MM.1S (cell line): Measurements from ENCODE around the gene MTHFD1L.
A peak's percentile ranks its signal among the peaks of the same experiment; 100 is the strongest.

ENCODE experiments used
- DNase-seq: peaks from one replicate; pipeline ENCODE4 v3.0.0-alpha.2; 2015
- H2AFZ ChIP-seq: fragments of 300-600 bp; sonication (generic); 2 replicates; pipeline ENCODE4 v1.6.0; 2016; ENCODE audit warnings: antibody characterized with exemption, low read length
- H3F3A ChIP-seq: fragments of 300-600 bp; sonication (generic); 2 replicates; pipeline ENCODE4 v1.6.1; 2016; ENCODE audit warnings: mild to moderate bottlenecking, antibody characterized with exemption, low read length, moderate library complexity, mixed read lengths; ENCODE audit not compliant: insufficient read depth
- H3K27ac ChIP-seq: fragments of 300-600 bp; sonication (generic); 2 replicates; pipeline ENCODE4 v1.5.1; 2016; ENCODE audit warnings: mild to moderate bottlenecking, low read length
- H3K27me3 ChIP-seq: fragments of 300-600 bp; sonication (generic); replicated peaks from 2 replicates; pipeline ENCODE4 v1.6.0; 2016; ENCODE audit warnings: low read length; ENCODE audit not compliant: insufficient read depth
- H3K36me3 ChIP-seq: fragments of 300-600 bp; sonication (generic); replicated peaks from 2 replicates; pipeline ENCODE4 v1.6.1; 2016; ENCODE audit warnings: mild to moderate bottlenecking, low read length, mixed read lengths; ENCODE audit not compliant: insufficient read depth
- H3K4me1 ChIP-seq: fragments of 300-600 bp; sonication (generic); 2 replicates; pipeline ENCODE4 v1.6.1; 2016; ENCODE audit warnings: low read length, mixed read lengths
- H3K4me2 ChIP-seq: fragments of 300-600 bp; sonication (generic); 2 replicates; pipeline ENCODE4 v1.6.0; 2016; ENCODE audit warnings: low read depth, low read length
- H3K4me3 ChIP-seq: fragments of 300-600 bp; sonication (generic); 2 replicates; pipeline ENCODE4 v1.5.1; 2016; ENCODE audit warnings: low read length, mixed read lengths
- H3K79me2 ChIP-seq: fragments of 300-600 bp; sonication (generic); 2 replicates; pipeline ENCODE4 v1.6.1; 2016; ENCODE audit warnings: mixed run types, low read length, mixed read lengths
- H3K9ac ChIP-seq: fragments of 300-600 bp; sonication (generic); 2 replicates; pipeline ENCODE4 v1.6.1; 2016; ENCODE audit warnings: low read length, mixed read lengths
- H3K9me2 ChIP-seq: fragments of 300-600 bp; sonication (generic); replicated peaks from 2 replicates; pipeline ENCODE4 v1.6.1; 2016; ENCODE audit warnings: mild to moderate bottlenecking, low read length, mixed read lengths; ENCODE audit not compliant: insufficient read depth
- H3K9me3 ChIP-seq: fragments of 300-600 bp; sonication (generic); replicated peaks from 2 replicates; pipeline ENCODE4 v1.6.1; 2016; ENCODE audit warnings: mild to moderate bottlenecking, low read length, mixed read lengths; ENCODE audit not compliant: insufficient read depth
- H4K20me1 ChIP-seq: fragments of 300-600 bp; sonication (generic); 2 replicates; pipeline ENCODE4 v1.6.1; 2016; ENCODE audit warnings: mild to moderate bottlenecking, low read length, moderate library complexity, mixed read lengths; ENCODE audit not compliant: insufficient read depth
- EZH2 ChIP-seq: fragments of 300-600 bp; sonication (generic); optimal IDR thresholded peaks from 2 replicates; pipeline ENCODE3; 2017; ENCODE audit warnings: low read depth, mild to moderate bottlenecking, antibody characterized with exemption, low read length, mixed read lengths
- EZH2phosphoT487 ChIP-seq: fragments of 300-600 bp; sonication (generic); IDR thresholded peaks from 2 replicates; pipeline ENCODE4 v1.6.1; 2018; ENCODE audit warnings: antibody characterized with exemption, low read length
- TF ChIP-seq, protein P1 (sequence below): fragments of 300-600 bp; sonication (generic); IDR thresholded peaks from 2 replicates; pipeline ENCODE4 v1.5.1; 2016; ENCODE audit warnings: antibody characterized with exemption, low read length, mixed read lengths

Gene MTHFD1L

DNA sequence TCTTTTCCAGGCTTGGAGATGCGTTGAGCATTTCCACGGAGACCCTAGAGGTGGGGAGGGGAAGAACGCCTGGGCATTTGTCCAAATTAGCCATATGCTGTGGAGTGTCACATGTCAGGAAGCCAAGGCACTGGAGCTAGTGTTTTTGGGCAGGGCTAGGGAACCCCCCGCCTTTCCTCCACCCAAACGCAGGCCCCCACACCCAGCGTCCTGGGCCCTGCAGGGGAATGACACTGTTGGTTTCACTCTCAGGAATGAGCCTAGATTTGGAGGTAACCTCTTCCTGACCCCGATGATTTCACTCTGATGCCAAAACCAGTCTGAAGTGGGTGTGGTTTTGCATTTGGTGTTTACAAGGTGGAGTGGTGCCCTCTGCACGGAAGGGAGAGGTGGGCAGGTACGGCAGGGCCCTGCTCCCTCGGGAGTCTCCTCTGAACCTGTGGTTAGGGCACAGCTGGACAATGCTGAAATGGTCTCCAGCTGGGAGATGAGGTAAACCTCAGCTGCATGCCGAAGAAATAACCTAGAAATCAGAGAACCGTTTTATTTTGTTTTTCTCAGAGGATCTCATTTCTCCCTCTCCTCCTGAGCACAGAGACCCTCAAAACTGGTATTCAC is 29.5 kb downstream of the MTHFD1L start:
- H3F3A ChIP-seq = no peaks in the 10 kb centered on the region
- no peaks in the 10 kb centered on the region for H3K27me3 ChIP-seq
- peak overlapping the region; percentile 29; the same call in 1 of the 2 replicates for H3K4me2 ChIP-seq
- H3K4me3 ChIP-seq = no peak overlapping the region
- no peaks in the 10 kb centered on the region for H3K36me3 ChIP-seq
- H3K9me2 ChIP-seq = no peaks in the 10 kb centered on the region
- TF ChIP-seq EZH2 = no peak
- TF ChIP-seq, protein P1, sequence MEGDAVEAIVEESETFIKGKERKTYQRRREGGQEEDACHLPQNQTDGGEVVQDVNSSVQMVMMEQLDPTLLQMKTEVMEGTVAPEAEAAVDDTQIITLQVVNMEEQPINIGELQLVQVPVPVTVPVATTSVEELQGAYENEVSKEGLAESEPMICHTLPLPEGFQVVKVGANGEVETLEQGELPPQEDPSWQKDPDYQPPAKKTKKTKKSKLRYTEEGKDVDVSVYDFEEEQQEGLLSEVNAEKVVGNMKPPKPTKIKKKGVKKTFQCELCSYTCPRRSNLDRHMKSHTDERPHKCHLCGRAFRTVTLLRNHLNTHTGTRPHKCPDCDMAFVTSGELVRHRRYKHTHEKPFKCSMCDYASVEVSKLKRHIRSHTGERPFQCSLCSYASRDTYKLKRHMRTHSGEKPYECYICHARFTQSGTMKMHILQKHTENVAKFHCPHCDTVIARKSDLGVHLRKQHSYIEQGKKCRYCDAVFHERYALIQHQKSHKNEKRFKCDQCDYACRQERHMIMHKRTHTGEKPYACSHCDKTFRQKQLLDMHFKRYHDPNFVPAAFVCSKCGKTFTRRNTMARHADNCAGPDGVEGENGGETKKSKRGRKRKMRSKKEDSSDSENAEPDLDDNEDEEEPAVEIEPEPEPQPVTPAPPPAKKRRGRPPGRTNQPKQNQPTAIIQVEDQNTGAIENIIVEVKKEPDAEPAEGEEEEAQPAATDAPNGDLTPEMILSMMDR = no peak
- no peak for TF ChIP-seq EZH2phosphoT487
- peak; percentile 55 for DNase-seq
- no peak overlapping the region for H2AFZ ChIP-seq
- peaks cover 14% of the 10 kb centered on the region for H3K4me1 ChIP-seq
- H4K20me1 ChIP-seq = no peaks in the 10 kb centered on the region
- H3K79me2 ChIP-seq = no peaks in the 10 kb centered on the region
- no peaks in the 10 kb centered on the region for H3K9me3 ChIP-seq
- H3K9ac ChIP-seq = no peak overlapping the region
- H3K27ac ChIP-seq = no peak overlapping the region

DNA sequence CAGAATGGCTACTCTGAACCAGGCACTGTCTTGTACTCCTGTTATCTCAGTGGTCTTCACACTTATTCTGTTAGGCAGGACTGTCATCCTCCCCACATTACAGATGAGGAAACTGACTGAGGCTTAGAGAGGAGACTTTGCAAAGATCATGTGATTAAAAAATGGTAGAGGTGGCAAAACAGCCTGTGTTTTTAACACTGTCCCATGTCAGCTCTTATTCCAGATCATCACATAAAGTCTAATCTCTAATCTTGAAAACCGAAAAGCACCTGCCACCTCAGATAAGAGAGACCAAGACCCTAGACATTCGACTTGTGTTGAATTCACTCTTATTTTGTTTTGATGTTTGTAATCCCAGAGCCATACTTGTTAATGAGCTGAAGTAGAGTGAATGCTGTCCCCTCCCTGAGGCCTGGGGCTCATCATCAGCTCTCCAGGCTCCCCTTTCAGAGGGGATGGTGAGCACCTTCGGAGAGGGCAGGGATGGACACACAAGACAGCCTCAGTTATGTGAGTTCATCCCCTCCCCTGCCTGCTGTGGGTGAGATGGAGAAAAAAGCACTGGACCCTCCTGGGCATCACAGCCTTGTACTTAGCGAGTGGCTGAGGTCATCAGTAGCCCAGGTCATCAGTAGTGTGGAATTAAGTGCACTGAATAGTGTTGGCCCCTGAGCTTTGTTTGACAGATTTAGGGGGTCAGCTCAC is 30.6 kb downstream of the MTHFD1L start:
- no peak overlapping the region for H3K4me2 ChIP-seq
- no peaks in the 10 kb centered on the region for H3F3A ChIP-seq
- H3K79me2 ChIP-seq = no peaks in the 10 kb centered on the region
- H3K36me3 ChIP-seq = no peaks in the 10 kb centered on the region
- no peaks in the 10 kb centered on the region for H4K20me1 ChIP-seq
- no peak overlapping the region for H3K9ac ChIP-seq
- no peak overlapping the region for H3K4me3 ChIP-seq
- H3K27ac ChIP-seq = no peak overlapping the region
- H3K4me1 ChIP-seq = peaks cover 14% of the 10 kb centered on the region
- DNase-seq = no peak
- TF ChIP-seq EZH2 (no peak), EZH2phosphoT487 (no peak)
- TF ChIP-seq, protein P1 = no peak
- H3K9me2 ChIP-seq = no peaks in the 10 kb centered on the region
- no peaks in the 10 kb centered on the region for H3K9me3 ChIP-seq
- H2AFZ ChIP-seq = no peak overlapping the region
- H3K27me3 ChIP-seq = no peaks in the 10 kb centered on the region

- H3K9ac ChIP-seq = no peak overlapping the region
- peaks cover 14% of the 10 kb centered on the region for H3K4me1 ChIP-seq
- no peaks in the 10 kb centered on the region for H3F3A ChIP-seq
- H3K4me3 ChIP-seq = no peak overlapping the region
- H2AFZ ChIP-seq = no peak overlapping the region
- no peaks in the 10 kb centered on the region for H3K9me2 ChIP-seq
- H3K27ac ChIP-seq = no peak overlapping the region
- H4K20me1 ChIP-seq = no peaks in the 10 kb centered on the region
- TF ChIP-seq EZH2 (no peak), EZH2phosphoT487 (no peak)
- TF ChIP-seq, protein P1 = no peak
- no peaks in the 10 kb centered on the region for H3K9me3 ChIP-seq
- no peaks in the 10 kb centered on the region for H3K36me3 ChIP-seq
- H3K27me3 ChIP-seq = no peaks in the 10 kb centered on the region
- no peak overlapping the region for H3K4me2 ChIP-seq
- peak; percentile 7 for DNase-seq
- H3K79me2 ChIP-seq = no peaks in the 10 kb centered on the region
These were observed 32.0 kb downstream of the MTHFD1L start for GRCh38 chr6:150897400-150897943.
